Suppressor macrophage treated with lipopolysaccharide for 4 hours (primary cell): ENCODE results near the gene ACSL4.
A peak's percentile ranks its signal among the peaks of the same experiment; 100 is the strongest.
"Not testable (repeated sequence)": the region's sequence is repeated elsewhere in the genome, so short reads cannot be mapped to it uniquely, and the experiment has no call there.

Source experiments
- DNase-seq: peaks from one replicate; pipeline ENCODE4 v3.0.0-alpha.2; 2020

ACSL4 gene

GRCh38 chrX:109660435-109661143, 72.5 kb downstream of the ACSL4 start:
- peak; percentile 12 for DNase-seq

GRCh38 chrX:109658391-109658790, 74.7 kb downstream of the ACSL4 start:
- no peak for DNase-seq

GRCh38 chrX:109657364-109657763, 75.7 kb downstream of the ACSL4 start:
- DNase-seq, result not testable (repeated sequence)

GRCh38 chrX:109656774-109657173, 76.3 kb downstream of the ACSL4 start:
- DNase-seq, result no peak

- DNase-seq, result no peak
Observed at GRCh38 chrX:109655502-109656201, 77.4 kb downstream of the ACSL4 start.

- DNase-seq, result no peak
Observed at GRCh38 chrX:109654516-109655109, 78.4 kb downstream of the ACSL4 start.

- not testable (repeated sequence) for DNase-seq
Observed at GRCh38 chrX:109644671-109645070, 88.4 kb downstream of the ACSL4 start.

- no peak for DNase-seq
Observed at GRCh38 chrX:109643687-109644086, 89.4 kb downstream of the ACSL4 start.

GRCh38 chrX:109638158-109638557, 94.9 kb downstream of the ACSL4 start:
- no peak for DNase-seq

- not testable (repeated sequence) for DNase-seq
Observed at GRCh38 chrX:109637477-109637876, 95.6 kb downstream of the ACSL4 start.

GRCh38 chrX:109635146-109635545, 97.9 kb downstream of the ACSL4 start:
- DNase-seq, result no peak

GRCh38 chrX:109632906-109633504, 100.1 kb downstream of the ACSL4 start:
- DNase-seq, result no peak

GRCh38 chrX:109629310-109629709, 103.7 kb downstream of the ACSL4 start:
- DNase-seq, result no peak

- DNase-seq, result no peak
Observed at GRCh38 chrX:109626637-109627036, 106.4 kb downstream of the ACSL4 start.

GRCh38 chrX:109624641-109625616, 108.1 kb downstream of the ACSL4 start, which contains the start of gene KCNE5:
KCNE5 (minus strand) TSS chrX:109625172; CDS start chrX:109625020, 152 bp downstream.
- no peak for DNase-seq

- DNase-seq, result no peak
Observed at GRCh38 chrX:109623997-109624396, 109.1 kb downstream of the ACSL4 start.

- no peak for DNase-seq
Observed at GRCh38 chrX:109622270-109622669, 110.8 kb downstream of the ACSL4 start.

GRCh38 chrX:109619771-109620170, 113.3 kb downstream of the ACSL4 start:
- no peak for DNase-seq

GRCh38 chrX:109614951-109615350, 118.1 kb downstream of the ACSL4 start:
- no peak for DNase-seq

- no peak for DNase-seq
Observed at GRCh38 chrX:109601486-109601885, 131.6 kb downstream of the ACSL4 start.

GRCh38 chrX:109600237-109600651, 132.8 kb downstream of the ACSL4 start:
- DNase-seq, result peak; percentile 11

- DNase-seq, result no peak
Observed at GRCh38 chrX:109596015-109596414, 137.0 kb downstream of the ACSL4 start.
